OCI-LY1 (cell line): ENCODE results near the gene CIAO3.
"Not testable (repeated sequence)": the region's sequence is repeated elsewhere in the genome, so short reads cannot be mapped to it uniquely, and the experiment has no call there.

Experiments
- H2AFZ ChIP-seq: fragments of 200-600 bp; sonication (generic), shearing (Covaris generic); 2 replicates; pipeline ENCODE4 v1.6.0; 2014; ENCODE audit warnings: antibody characterized with exemption, mild to moderate bottlenecking, low read length
- H3F3A ChIP-seq: fragments of 200-600 bp; sonication (generic), shearing (Covaris generic); 2 replicates; pipeline ENCODE4 v1.6.0; 2014; ENCODE audit warnings: mild to moderate bottlenecking, antibody characterized with exemption, low read length, moderate library complexity; ENCODE audit not compliant: insufficient read depth
- H3K27ac ChIP-seq: fragments of 200-600 bp; sonication (generic); 2 replicates; pipeline ENCODE4 v1.5.1; 2014; ENCODE audit warnings: low read length, mixed run types, mild to moderate bottlenecking, low read depth; ENCODE audit not compliant: poor library complexity, severe bottlenecking
- H3K27me3 ChIP-seq: fragments of 200-600 bp; sonication (generic); 2 replicates; pipeline ENCODE4 v1.6.0; 2014; ENCODE audit warnings: antibody characterized with exemption, mild to moderate bottlenecking, low read length, moderate library complexity; ENCODE audit not compliant: insufficient read depth
- H3K36me3 ChIP-seq: fragments of 200-600 bp; sonication (generic); 2 replicates; pipeline ENCODE4 v1.6.1; 2014; ENCODE audit warnings: mild to moderate bottlenecking, antibody characterized with exemption, low read length, moderate library complexity, mixed read lengths; ENCODE audit not compliant: insufficient read depth
- H3K4me1 ChIP-seq: fragments of 200-600 bp; sonication (generic); 2 replicates; pipeline ENCODE4 v1.5.1; 2014; ENCODE audit warnings: mild to moderate bottlenecking, low read length, moderate library complexity; ENCODE audit not compliant: insufficient read depth, severe bottlenecking
- H3K4me2 ChIP-seq: fragments of 200-600 bp; sonication (generic), shearing (Covaris generic); 2 replicates; pipeline ENCODE4 v1.6.1; 2014; ENCODE audit warnings: low read length
- H3K4me3 ChIP-seq: fragments of 200-600 bp; sonication (generic); 2 replicates; pipeline ENCODE4 v1.5.1; 2014; ENCODE audit warnings: low read length, low read depth, mild to moderate bottlenecking, mixed read lengths; ENCODE audit not compliant: poor library complexity, severe bottlenecking
- H3K79me2 ChIP-seq: fragments of 200-600 bp; shearing (Covaris generic); 2 replicates; pipeline ENCODE4 v1.6.1; 2016; ENCODE audit warnings: mixed run types, low read length, mixed read lengths; ENCODE audit not compliant: insufficient read depth
- H3K9ac ChIP-seq: fragments of 200-600 bp; sonication (generic), shearing (Covaris generic); 2 replicates; pipeline ENCODE4 v1.6.1; 2014; ENCODE audit warnings: mild to moderate bottlenecking, low read length, mixed read lengths
- H3K9me2 ChIP-seq: fragments of 200-600 bp; sonication (generic), shearing (Covaris generic); 2 replicates; pipeline ENCODE4 v1.6.1; 2014; ENCODE audit warnings: low read depth, mild to moderate bottlenecking, low read length, mixed read lengths
- H3K9me3 ChIP-seq: fragments of 200-600 bp; shearing (Covaris generic); 2 replicates; pipeline ENCODE4 v1.6.1; 2014; ENCODE audit warnings: low read length, mixed read lengths
- H4K20me1 ChIP-seq: fragments of 200-600 bp; sonication (generic), shearing (Covaris generic); 2 replicates; pipeline ENCODE4 v1.6.0; 2016; ENCODE audit warnings: mild to moderate bottlenecking, low read length; ENCODE audit not compliant: insufficient read depth
- CTCF ChIP-seq: fragments of 200-600 bp; sonication (generic), shearing (Covaris generic); IDR thresholded peaks from 2 replicates; pipeline ENCODE4 v1.5.1; 2017; ENCODE audit warnings: mild to moderate bottlenecking, antibody characterized with exemption, low read length, moderate library complexity, mixed read lengths
- EZH2 ChIP-seq: fragments of 200-600 bp; sonication (generic), shearing (Covaris generic); IDR thresholded peaks from 2 replicates; pipeline ENCODE4 v1.8.0; 2017; ENCODE audit warnings: borderline replicate concordance, mixed run types, mild to moderate bottlenecking, antibody characterized with exemption, low read length, moderate library complexity, mixed read lengths

CIAO3 gene

GRCh38 chr16:693766-694165 is 47.0 kb downstream of the CIAO3 start:
- Histone ChIP-seq H3K9me3 (no peaks in the 10 kb centered on the region), H3K4me2 (peak overlapping the region; percentile 94), H3K36me3 (no peaks in the 10 kb centered on the region), H3K4me1 (peaks cover 37% of the 10 kb centered on the region), H3F3A (no peaks in the 10 kb centered on the region), H3K79me2 (no peaks in the 10 kb centered on the region), H3K9me2 (no peaks in the 10 kb centered on the region), H4K20me1 (no peaks in the 10 kb centered on the region), H2AFZ (no peak overlapping the region), H3K9ac (no peak overlapping the region; the same call in 1 of the 2 replicates), H3K27ac (no peak overlapping the region), H3K4me3 (peak overlapping the region; percentile 70), H3K27me3 (no peaks in the 10 kb centered on the region; the same call in 1 of the 2 replicates)
- TF ChIP-seq EZH2 (no peak), CTCF (no peak)

GRCh38 chr16:693364-693763 is 47.4 kb downstream of the CIAO3 start:
- Histone ChIP-seq H3K79me2 (no peaks in the 10 kb centered on the region), H3K4me2 (peak overlapping the region; percentile 94), H2AFZ (no peak overlapping the region), H3K4me1 (peaks cover 41% of the 10 kb centered on the region), H3K27me3 (no peaks in the 10 kb centered on the region; the same call in 1 of the 2 replicates), H3F3A (no peaks in the 10 kb centered on the region), H3K9me2 (no peaks in the 10 kb centered on the region), H4K20me1 (no peaks in the 10 kb centered on the region), H3K27ac (no peak overlapping the region), H3K4me3 (peak overlapping the region; percentile 70), H3K36me3 (no peaks in the 10 kb centered on the region), H3K9ac (no peak overlapping the region; the same call in 1 of the 2 replicates), H3K9me3 (no peaks in the 10 kb centered on the region)
- TF ChIP-seq CTCF (no peak), EZH2 (no peak)

- Histone ChIP-seq H3K4me1 (peaks cover 41% of the 10 kb centered on the region), H3K4me2 (no peak overlapping the region), H3K9me2 (no peaks in the 10 kb centered on the region), H3K27ac (no peak overlapping the region), H3F3A (no peaks in the 10 kb centered on the region), H3K36me3 (no peaks in the 10 kb centered on the region), H3K79me2 (no peaks in the 10 kb centered on the region), H3K9ac (no peak overlapping the region), H2AFZ (no peak overlapping the region), H4K20me1 (no peaks in the 10 kb centered on the region), H3K4me3 (no peak overlapping the region), H3K9me3 (no peaks in the 10 kb centered on the region), H3K27me3 (no peaks in the 10 kb centered on the region; the same call in 1 of the 2 replicates)
- TF ChIP-seq EZH2 (no peak), CTCF (no peak)
Observed at GRCh38 chr16:692356-693108, 48.3 kb downstream of the CIAO3 start.

GRCh38 chr16:691242-691641 is 49.6 kb downstream of the CIAO3 start:
- not testable (repeated sequence) for H3K36me3 ChIP-seq, H4K20me1 ChIP-seq, H3K27me3 ChIP-seq, H3K9ac ChIP-seq, H3K9me2 ChIP-seq, H3K27ac ChIP-seq, H2AFZ ChIP-seq, H3K4me2 ChIP-seq, H3K9me3 ChIP-seq, H3K79me2 ChIP-seq, H3F3A ChIP-seq, H3K4me3 ChIP-seq
- H3K4me1 ChIP-seq: peaks cover 41% of the 10 kb centered on the region
